HG03066 (cell line): ENCODE measurements around the gene SETD5.

Experiments used
- ATAC-seq: cut with Tn5 transposase; IDR thresholded peaks from one replicate; pipeline ENCODE4 v1.9.1; 2021; ENCODE audit warnings: low read depth; ENCODE audit not compliant: unreplicated experiment

SETD5 gene

DNA sequence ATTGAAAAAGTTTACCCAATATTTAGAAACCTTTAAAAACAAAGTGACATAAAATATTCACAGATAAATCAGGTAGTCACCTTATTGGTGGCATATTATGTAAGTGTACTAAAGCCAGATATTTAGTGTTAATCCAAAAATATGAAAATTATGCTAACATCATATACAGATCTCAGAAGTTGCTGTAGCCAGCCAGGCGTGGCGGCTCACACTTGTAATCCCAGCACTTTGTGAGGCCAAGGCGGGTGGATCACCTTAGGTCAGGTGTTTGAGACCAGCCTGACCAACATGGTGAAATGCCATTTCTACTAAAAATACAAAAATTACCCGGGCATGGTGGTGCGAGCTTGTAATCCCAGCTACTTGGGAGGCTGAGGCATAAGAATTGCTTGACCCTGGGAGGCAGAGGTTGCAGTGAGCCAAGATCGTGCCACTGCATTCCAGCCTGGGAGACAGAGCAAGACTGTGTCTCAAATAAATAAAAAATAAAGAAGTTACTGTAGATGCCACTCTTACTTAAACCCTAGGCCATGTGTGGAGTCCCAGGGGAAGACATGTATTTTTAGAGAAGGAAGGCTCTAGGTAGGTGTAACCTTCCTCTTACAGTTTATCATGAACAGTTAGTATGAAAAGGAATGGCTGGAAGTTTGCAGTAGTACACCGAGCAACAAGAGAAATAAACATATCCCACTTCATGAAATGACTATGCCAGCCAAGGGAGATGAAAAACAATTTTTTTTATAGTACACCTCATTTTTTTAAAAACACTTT is 9.6 kb downstream of the SETD5 start:
- ATAC-seq, result no peak

DNA sequence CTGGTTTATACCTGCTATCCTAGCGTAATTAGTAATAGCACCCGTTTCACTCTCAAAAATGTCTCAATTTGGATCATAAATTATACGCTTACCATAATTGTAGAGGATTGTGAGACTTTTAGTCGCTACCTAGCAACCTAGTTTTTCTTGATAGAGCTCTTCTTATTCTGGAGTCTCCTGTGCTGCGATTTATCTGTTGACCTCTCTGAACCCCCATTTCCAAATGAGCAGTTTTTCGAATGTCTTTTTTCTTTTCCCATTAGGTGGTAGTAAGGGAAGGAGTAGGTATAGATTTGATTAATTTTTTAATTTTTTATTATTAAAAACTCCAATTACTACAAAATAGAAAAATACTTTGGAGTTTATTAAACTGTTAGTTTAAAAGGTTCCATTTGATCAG is 10.6 kb downstream of the SETD5 start:
- no peak for ATAC-seq

DNA sequence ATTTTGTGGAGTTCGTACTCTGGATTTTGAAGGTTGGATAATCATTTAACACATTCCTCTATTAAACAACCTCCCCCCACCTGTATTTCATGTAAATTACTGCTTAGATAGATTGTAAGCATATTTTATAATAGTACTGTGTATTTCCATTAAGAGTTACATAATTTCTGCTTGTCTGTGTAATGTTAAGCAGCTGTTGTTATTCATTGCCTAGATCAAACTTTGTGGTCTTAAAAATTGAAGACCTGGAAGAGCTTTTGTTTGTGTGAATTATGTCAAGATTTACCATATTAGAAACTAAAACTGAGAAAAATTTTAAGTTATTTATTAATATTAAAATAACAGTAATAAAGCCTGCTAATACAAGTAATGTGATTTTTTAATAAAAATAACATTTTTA is 11.1 kb downstream of the SETD5 start:
- ATAC-seq, result no peak

DNA sequence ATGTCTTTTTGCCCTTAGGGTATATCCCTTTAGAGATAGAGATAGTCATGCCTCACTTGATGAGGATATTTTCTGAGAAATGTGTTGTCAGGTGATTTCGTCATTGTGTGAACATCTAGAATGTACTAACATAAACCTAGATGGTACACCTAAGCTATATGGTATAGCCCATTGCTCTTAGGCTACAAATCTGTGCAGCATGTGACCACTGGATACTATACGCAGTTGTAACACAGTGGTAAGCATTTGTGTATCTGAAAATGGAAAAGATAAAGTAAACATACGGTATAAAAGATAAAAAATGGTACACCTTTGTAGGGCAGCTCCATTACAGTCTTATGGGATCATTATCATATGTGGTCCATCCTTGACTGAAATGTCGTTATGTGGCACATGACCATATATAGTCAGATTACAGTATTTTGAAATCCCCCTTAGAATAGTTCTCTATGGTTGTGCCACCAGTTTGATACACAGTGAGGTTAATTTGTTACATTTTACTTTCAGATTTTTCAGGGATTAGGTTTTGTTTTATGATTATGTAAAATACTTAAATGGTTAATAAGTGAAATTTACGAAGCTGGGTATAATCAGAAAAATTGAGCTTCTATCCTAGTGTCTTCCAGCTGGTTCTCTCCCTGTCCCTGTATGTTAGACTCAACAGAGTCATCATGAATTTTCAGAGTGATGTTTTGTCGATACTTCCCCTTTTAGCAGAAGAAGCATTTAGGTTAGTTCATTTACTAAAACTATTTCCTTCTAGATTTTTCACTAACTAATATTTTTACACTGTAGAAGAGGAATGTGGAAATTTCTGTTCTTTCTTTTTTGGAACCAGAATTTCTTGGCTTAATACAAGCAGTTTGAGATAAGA is 12.8 kb downstream of the SETD5 start:
- no peak for ATAC-seq

DNA sequence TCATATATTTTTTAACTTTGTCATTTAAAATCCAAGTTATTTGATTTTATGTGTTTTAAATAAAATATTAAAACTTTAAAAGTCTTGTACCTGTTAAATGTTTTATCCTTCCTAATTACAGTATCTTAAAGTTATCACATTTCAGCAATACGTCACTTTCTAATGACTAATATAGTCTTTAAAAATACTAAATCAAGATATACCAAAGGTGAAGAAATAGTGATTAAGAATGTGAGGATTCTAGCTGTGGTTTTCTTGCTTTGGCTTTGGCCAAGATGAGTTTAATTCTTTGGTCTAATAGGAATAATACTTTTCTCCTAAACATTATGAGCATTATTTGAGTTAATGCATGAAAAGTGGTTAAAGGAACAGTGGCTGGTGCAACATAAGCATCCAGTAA is 13.9 kb downstream of the SETD5 start:
- no peak for ATAC-seq

DNA sequence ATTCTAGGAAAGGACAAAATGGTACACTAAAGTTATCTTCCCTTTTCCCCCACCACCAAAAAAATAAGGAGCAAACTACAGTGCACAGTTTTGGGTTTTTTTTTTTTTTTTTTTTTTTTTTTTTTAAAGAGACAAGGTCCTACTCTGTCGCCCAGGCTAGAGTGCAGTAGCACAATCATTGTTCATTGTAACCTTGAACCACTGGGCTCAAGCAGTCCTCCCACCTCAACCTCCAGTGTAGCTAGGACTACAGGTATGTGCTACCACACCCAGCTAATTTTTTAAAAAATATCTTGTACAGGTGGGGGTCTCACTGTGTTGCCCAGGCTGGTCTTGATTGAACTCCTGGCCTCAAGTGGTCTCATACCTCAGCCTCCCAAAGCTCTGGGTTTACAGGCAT is 14.9 kb downstream of the SETD5 start:
- no peak for ATAC-seq

DNA sequence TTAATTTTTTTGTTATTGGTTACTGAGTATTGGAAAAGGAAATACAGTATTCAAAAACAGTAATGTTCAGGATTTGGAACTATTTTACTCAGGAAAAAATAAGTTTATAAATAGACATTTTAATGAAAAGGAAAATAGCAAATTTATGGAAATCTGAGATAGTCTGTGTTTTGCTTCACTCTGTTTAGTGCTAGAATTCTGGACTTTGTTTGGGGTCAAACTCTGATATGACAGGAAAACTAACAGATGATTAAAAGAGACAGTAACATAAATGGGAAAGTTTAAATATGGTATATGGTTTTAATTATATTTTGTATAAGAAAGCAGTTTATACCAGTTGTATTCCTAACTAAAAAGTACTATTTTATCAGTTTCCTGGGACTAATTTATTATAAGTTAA is 17.4 kb downstream of the SETD5 start:
- no peak for ATAC-seq

DNA sequence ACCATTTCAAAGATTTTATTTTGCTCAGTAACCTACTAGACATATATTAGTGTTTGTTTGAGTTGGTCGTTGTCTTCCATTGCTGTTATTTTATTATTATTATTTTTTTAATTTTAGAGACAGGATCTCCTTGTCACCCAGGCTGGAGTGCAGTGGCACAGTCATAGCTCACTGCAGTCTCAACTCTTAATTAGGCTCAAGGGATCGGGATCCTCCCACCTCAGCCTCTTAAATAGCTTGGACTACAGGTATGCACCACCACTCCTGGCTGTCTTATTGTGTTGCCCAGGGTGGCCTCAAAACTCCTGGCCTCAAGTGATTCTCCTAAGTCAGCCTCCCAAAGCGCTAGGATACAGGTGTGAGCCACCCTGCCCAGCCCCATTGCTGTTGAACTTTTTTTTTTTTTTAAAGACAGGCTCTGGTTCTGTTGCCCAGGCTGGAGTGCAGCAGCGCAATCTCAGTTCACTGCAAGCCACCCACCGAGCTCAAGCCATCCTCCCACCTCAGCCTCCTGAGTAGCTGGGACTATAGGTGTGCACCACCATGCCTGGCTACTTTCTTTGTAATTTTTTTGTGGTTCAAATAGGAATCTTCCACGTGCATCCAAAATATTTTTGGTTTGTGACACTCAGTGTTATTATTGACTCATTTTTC is 18.2 kb downstream of the SETD5 start:
- ATAC-seq, result no peak

DNA sequence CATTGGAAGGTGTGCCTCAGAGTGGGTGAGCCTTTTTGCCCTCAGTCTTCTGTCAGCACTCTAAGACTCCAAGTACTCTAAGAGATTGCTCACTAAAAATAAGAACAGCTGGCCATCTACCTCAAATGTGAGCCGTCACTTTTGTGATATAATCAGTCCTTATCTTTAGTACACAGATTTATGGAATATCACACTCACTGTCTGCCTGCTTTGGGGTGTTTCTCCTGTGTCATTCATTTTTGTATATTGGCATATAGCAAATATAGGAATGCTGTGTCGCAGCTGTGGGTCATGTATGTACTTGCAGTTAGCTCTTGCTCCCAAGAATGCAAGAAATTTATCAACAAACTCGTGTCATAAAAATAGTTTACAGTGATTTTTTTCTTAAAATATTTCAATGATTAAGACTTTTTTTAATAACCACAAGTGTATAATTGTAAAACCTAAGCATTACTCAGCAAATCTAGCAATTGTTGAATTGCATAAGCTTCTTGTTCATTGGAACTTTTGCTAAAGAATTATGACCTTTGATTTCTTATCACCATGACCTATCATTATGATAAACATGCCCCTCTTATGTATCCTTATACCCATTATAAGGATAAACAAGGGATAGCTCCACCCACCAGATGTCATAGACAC is 18.8 kb downstream of the SETD5 start:
- ATAC-seq, result no peak

DNA sequence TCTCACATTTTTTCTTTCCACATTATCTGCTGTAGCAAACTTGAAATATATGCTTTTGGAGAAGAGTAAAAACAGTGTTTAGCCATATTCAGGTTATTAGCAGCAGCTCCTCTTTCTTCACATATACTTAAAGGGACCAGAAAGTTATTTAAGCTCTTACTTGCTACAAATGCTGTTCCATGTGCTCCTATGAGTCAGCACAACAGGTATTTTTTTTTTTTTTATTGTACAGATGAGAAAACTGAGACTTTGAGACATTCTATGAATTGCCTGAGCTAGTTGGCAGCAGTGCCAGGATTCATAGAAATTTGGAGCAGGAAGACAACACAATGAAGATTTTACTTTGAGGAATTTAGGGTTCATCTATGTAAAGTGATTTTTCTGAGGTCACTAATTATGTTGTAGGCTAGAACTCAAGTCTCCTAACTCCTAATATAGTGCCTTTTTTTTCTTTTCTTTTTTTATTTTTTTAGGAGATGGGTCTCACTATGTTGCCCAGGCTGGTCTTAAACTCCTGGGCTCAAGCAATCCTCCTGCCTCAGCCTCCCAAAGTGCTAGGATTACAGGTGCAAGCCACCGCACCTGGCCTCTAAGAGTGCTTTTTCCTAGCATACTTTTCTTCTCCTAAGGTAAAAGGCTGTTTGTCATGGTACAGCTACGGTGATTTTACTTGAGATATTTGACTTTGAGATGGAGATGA is 23.6 kb downstream of the SETD5 start:
- no peak for ATAC-seq

DNA sequence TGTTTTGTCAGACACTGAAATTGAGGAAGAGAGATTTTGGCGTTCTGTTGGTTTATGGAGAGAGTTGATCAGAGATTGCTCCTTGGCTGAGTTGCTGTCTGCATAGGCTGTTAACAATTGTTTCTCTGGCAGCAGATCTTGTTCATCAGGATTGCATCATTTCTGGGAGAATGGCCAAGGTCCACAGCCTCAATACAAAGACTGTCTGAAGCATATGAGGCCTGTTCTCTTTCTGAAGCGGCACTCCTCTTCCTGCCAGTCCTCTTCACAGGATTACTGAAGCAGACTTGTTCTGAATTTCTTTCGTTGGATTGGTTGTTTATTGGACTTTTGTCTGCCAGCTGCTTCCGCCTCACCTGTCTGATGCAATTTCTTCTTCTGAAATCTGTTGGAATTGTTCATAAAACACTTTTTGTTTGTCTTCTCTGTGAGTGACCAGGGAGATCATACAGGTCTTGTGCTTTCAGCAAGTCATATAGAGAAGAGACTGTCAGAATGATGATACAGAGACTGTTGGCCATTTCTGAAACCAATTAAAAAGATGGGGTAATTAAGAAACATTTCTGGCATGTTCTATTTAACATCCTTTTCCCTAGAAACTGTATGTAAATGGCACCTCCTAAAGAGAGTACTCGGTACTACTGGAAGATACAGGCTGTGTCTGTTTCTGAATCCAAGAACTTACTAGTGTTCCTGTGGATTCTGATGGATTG is 25.5 kb downstream of the SETD5 start:
- no peak for ATAC-seq

DNA sequence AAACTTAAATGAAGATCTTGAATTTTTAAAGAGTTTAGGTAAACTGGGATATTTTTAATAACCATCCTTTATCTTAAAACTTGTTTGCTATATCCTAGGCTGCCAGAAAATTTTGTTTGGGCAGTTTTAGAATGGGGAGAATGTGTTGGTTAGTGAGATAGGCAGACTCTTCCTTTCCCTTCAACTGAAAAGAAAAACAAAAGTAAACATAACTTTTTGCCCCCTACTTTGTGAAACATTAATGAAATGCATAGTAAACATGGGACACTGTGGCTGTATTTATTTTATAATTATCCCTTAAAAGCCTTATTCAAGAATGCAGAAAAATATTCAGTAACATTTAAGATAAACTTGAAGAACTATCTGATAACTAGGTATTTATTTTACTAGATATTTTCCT is 31.0 kb downstream of the SETD5 start:
- no peak for ATAC-seq

DNA sequence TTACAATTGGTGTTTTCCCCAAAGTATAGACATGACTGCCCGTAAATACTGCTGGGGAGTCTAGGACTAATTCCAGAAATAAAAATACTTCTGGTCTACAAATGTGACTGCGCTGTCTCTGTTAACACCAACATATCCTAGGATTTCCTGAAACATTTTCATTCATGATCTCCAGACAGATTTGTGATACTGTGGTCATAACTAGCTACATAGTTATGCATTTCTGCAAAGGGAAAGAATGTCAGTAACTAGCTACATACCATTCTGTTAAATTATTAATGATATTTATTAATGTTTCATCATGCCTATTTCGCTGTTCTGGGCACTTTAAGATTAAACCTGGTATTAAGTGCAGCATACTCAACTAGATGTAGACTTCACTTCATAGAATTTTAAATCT is 33.3 kb downstream of the SETD5 start:
- no peak for ATAC-seq

DNA sequence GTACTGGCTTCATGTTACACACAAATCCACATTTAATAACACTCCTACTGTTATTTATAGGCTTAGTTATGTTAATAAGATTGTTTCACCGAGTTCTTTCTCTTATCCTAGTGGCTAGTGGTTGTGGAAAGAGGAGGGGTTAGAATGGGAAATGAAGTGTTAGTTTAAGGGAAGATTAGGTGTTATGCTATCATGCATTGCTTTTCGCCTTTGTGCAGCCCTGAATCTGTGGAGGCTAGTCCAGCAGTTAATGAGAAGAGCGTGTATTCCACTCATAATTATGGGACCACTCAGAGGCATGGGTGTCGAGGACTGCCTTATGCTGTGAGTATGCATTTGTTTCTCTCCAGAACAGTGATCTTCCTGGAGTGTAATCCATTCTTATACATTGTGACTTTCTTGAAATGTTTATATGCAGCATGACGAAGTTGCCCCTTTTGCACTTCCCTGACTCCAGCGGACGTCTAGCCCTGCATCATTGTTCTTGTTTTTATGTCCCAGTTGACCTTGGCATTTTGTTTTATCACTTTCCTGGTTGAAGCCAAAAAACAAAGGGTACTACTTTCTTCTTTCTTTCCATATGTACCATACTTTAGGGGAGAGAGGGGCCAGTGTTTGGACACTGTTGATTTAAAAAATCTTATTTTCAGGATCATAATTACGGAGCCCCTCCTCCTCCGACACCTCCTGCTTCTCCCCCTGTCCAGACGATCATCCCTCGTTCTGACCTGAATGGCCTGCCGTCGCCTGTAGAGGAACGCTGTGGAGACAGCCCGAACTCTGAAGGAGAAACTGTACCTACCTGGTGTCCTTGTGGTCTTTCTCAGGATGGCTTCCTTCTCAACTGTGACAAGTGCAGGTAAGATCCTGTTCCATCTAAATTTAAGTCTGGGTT is 36.5 kb downstream of the SETD5 start:
- no peak for ATAC-seq

DNA sequence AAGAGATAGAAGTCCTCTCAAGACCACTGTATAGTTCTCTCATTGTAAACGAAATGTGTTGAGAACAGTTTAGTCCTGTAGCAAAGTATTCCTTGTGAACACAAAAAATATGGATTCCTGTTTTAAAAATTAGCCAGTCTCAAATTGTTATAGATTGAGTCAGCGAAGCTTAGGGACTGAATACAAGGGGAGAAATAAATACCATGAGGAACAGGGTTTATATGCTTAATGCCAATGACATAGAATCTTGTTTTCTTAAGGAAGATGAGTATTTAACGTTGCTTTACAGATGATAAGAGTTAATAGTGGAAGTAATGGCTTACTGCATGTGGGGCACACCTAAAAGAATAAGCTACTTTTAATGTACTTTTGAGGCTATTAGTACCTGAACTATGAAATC is 37.9 kb downstream of the SETD5 start:
- ATAC-seq, result no peak

DNA sequence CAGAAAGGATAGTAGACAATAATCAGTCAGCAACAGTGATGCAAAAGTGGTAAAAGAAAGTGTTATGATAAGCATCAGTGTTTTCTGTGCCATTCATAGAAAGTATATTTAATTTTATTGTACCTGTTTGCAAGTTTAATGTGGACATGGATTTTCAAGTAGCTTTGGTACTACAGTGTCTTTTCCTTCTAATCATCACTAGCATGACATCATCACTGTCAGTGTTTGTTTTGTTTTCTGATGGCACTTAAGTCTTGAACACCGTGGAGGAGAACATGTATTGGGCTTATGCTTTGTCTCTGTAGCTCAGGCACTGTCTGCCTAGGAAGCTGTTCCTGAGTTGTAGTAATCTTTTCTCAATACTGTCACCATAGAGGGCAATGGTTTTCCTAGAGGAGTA is 41.9 kb downstream of the SETD5 start:
- ATAC-seq, result no peak

DNA sequence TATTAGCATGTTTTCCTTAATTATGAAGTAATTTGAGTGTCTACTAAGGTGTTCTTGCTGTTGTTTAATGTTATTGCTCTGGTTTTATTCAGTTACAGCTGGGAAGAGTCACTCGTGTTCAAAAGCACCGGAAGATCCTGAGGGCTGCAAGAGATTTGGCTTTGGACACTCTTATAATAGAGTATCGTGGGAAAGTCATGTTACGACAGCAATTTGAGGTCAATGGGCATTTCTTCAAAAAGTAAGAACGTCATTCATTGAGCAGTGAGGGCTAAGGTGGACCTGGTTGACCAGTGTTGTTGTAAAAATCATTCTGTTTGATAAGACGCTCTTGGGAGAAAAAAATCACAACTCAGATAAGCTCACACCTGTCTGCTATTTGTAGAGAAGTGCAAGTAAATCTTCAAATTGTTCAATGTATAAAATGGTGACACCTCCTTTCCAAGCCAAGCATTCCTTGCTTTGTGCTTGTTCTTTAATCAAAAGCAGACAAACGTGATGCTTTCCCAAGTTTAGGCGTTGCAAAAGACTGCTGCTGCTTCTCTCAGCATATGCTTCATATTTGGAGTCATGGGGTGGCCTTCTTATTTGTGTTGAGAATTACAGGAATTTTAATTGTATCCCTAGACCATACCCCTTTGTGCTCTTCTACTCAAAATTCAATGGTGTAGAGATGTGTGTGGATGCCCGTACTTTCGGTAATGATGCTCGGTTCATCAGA is 44.2 kb downstream of the SETD5 start:
- ATAC-seq, result no peak

DNA sequence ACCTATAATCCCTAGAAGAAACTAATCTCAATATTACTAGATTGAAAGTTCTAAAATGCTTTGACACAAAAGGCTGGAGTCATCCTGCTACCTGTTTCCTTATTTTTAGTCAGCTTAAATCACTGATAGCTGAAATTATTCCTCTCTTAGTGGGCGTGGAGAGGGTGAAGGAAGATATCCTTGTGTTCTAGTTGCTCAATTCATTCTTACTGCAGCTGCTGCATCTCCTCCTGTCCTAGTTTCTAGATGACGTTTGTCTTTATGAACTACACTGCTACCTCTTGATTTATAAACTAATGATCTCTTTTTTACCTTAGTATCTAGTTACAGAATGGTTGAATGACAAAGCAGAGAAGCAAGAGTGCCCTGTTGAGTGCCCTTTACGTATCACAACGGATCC is 50.7 kb downstream of the SETD5 start:
- ATAC-seq, result no peak
